ENCODE results near the gene MOCOS. TPM values are rescaled to one million over a fixed set of nuclear protein-coding genes. Genes with fewer than 3 reads are reported as not detected.

Gene MOCOS
- total RNA-seq, 1 donor from 2014 or later = 15.3 TPM

GRCh38 chr18:36186461-36187192, 670 bp upstream of the MOCOS start:
- Histone ChIP-seq H3K4me3 (ENCODE audit: low read depth, low read length) (peak overlapping the region; percentile 75), H3K27me3 (ENCODE audit: control insufficient read depth, insufficient read depth, low read length) (no peaks in the 10 kb centered on the region), H3K36me3 (ENCODE audit: control insufficient read depth, insufficient read depth, low read length) (no peaks in the 10 kb centered on the region)
- no peak for DNase-seq (ENCODE audit: low read depth)
- TF ChIP-seq, protein P1, sequence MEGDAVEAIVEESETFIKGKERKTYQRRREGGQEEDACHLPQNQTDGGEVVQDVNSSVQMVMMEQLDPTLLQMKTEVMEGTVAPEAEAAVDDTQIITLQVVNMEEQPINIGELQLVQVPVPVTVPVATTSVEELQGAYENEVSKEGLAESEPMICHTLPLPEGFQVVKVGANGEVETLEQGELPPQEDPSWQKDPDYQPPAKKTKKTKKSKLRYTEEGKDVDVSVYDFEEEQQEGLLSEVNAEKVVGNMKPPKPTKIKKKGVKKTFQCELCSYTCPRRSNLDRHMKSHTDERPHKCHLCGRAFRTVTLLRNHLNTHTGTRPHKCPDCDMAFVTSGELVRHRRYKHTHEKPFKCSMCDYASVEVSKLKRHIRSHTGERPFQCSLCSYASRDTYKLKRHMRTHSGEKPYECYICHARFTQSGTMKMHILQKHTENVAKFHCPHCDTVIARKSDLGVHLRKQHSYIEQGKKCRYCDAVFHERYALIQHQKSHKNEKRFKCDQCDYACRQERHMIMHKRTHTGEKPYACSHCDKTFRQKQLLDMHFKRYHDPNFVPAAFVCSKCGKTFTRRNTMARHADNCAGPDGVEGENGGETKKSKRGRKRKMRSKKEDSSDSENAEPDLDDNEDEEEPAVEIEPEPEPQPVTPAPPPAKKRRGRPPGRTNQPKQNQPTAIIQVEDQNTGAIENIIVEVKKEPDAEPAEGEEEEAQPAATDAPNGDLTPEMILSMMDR (IDR thresholded peaks at IDR 0.05; ENCODE audit: insufficient read depth, low read length, poor library complexity, severe bottlenecking) = no peak

DNA sequence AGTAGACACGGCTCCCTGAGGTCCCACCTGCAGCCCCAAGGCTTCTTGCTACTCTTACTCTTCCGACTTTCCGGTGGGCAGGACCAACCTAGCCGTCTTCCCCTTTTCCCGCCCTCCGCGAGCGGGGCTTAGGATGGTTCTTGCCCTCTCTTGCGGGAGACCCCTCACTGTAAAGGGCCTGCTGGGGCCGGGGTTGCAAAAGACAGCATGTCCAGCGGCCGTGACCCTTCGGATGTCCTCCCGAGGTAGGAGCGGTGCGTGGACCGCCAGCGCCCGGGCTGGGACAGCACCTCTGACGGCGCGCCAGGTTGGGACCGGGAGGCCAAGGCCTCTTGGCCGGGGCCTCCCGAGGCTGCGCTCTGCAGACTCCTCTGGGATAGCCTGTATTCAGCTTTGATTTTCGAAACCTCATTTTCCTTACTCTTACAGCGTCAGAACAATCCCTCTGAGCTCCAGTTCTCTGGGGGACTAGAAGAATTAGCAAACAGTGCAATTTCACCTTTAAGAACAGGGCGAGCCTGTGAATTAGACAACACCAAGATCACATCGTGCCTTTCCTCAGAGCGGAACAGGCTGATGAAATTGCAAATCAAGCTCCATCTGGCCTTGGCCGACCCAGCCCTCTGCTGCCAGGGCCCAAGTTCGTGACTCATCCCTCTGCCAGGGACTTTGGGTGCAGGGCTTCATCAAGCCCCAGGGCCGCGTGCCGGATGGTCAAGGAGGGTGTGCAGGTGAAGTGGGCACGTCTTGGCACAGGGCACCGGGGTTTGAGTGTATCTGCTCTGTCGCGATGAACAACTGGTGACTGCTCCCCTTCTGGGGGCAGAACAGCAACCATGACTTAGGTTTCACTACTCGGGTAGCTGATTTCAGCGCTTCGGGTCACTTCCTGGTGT, 777 bp downstream of the MOCOS start:
- no peak for DNase-seq (ENCODE audit: low read depth)
- Histone ChIP-seq H3K27me3 (ENCODE audit: control insufficient read depth, insufficient read depth, low read length) (no peaks in the 10 kb centered on the region), H3K36me3 (ENCODE audit: control insufficient read depth, insufficient read depth, low read length) (no peaks in the 10 kb centered on the region), H3K4me3 (ENCODE audit: low read depth, low read length) (peak overlapping the region; percentile 75)
- TF ChIP-seq, protein P1 (IDR thresholded peaks at IDR 0.05; ENCODE audit: insufficient read depth, low read length, poor library complexity, severe bottlenecking) = no peak

- TF ChIP-seq, protein P1 (IDR thresholded peaks at IDR 0.05; ENCODE audit: insufficient read depth, low read length, poor library complexity, severe bottlenecking) = no peak
- no peak overlapping the region for H3K4me3 ChIP-seq (ENCODE audit: low read depth, low read length)
- no peaks in the 10 kb centered on the region for H3K27me3 ChIP-seq (ENCODE audit: control insufficient read depth, insufficient read depth, low read length)
- H3K36me3 ChIP-seq (ENCODE audit: control insufficient read depth, insufficient read depth, low read length) = no peaks in the 10 kb centered on the region
- DNase-seq (ENCODE audit: low read depth) = no peak
These were observed 1.6 kb downstream of the MOCOS start for GRCh38 chr18:36188916-36189315.

- no peaks in the 10 kb centered on the region for H3K36me3 ChIP-seq (ENCODE audit: control insufficient read depth, insufficient read depth, low read length)
- DNase-seq (ENCODE audit: low read depth) = no peak
- no peaks in the 10 kb centered on the region for H3K27me3 ChIP-seq (ENCODE audit: control insufficient read depth, insufficient read depth, low read length)
- TF ChIP-seq, protein P1 (IDR thresholded peaks at IDR 0.05; ENCODE audit: insufficient read depth, low read length, poor library complexity, severe bottlenecking) = no peak
- no peak overlapping the region for H3K4me3 ChIP-seq (ENCODE audit: low read depth, low read length)
These were observed 2.2 kb downstream of the MOCOS start for GRCh38 chr18:36189486-36189885.

DNA sequence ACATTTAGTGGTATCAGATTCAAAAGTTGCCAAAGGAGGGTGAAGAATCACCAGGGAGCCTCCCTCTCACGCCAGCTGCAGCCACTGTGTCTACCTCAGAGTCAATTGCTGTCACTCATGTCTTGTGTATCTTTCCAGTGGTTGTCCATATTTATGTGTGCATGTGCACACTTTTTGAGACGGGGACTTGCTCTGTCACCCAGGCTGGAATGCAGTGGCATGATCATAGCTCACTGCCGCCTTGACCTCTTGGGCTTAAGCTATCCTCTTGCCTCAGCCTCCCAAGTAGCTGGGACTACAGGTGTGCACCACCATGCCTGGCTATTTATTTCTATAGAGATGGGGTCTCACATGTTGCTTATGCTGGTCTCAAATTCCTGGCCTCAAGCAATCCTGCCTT, 4.0 kb downstream of the MOCOS start:
- no peak for DNase-seq (ENCODE audit: low read depth)
- Histone ChIP-seq H3K36me3 (ENCODE audit: control insufficient read depth, insufficient read depth, low read length) (no peaks in the 10 kb centered on the region), H3K4me3 (ENCODE audit: low read depth, low read length) (no peak overlapping the region), H3K27me3 (ENCODE audit: control insufficient read depth, insufficient read depth, low read length) (no peaks in the 10 kb centered on the region)
- TF ChIP-seq, protein P1 (IDR thresholded peaks at IDR 0.05; ENCODE audit: insufficient read depth, low read length, poor library complexity, severe bottlenecking) = no peak
